NCI-H128 (cell line): Measurements from ENCODE around the gene TMX4.
"Not testable (repeated sequence)": the region's sequence is repeated elsewhere in the genome, so short reads cannot be mapped to it uniquely, and the experiment has no call there.

Experiments used
- DNase-seq: peaks from one replicate; lab custom pipeline; 2025; ENCODE audit not compliant: unreplicated experiment; lab: John Stamatoyannopoulos, UW

TMX4 gene

DNA sequence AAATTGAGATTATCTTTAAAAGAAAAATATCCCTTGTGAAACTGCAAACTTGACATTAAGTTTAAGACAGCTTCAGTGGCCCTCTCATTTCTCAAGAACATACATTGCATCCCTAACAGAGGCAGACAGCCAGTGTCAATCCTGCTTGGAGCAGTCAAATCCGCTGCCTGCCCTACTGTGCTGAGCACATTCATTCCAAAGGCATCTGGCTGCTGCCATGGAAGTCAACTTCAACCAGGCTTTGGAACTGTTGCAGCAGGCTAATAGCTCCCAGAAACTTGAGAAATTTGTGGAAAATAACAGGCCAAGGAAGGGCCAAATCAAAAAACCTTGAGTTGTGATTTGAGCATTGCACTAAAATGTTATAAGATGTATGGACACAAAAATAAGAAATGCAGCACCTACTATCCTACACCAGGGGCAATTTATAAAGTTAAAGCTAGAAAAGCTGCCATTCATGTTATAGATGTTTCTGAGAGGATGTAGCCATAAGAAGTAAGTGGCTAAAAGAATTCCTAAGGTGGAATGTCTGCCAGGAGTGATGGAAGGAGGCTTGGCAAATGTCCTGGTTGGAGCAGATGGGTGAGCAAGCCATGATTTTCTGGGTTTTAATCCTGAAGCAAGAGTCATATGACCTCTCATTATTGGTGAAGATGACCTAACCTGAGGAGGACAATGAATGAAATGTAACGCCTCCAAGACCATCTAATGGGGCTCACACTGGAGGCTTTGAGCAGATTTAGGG is 47.9 kb downstream of the TMX4 start:
- DNase-seq, result no peak

DNA sequence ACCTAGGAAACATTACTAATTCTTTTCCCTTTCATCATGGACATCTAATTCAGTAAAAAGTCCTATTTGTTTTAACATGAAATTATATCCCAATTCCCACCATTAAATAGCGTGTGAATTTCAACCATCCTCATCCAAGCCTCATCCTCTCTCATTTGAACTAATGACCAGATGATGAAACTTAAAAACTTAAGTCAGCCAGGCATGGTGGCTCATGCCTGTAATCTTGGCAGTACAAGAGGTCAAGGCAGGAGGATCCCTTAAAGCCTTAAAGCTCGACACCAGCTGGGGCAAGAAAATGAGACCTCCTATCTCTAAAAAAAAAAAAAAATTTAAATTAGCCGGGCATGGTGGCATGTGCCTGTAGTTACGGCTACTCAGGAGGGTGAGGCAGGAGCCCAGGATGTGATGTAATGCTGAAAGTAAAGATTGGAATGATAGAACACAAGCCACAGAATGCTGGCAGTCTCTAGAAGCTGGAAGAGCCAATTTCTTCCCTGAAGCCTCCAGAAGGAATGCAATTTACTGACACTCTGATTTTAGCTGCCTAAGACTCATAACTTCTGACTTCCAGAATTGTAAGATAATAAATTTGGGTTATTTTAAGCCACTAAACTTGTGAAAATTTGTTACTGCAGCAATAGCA is 52.2 kb downstream of the TMX4 start:
- DNase-seq, result no peak

DNA sequence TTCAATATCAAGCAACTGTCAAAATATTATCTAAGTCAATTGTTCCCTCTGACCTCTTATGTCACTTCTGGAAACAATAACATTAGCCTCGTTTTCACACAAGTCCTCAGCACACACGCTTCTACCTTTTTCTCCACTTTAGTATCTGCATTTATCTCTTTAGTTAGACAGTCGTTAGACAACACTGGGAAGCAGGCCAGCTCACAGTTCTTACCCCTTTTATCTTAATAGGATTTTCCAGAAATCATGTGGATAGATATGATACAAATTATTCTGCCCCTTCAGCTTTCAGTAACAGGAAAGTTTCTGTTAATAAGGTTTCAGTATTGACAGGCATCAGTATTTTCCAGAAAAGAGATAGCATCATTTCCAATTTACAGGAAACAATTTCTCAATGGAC is 53.4 kb downstream of the TMX4 start:
- DNase-seq, result no peak

DNA sequence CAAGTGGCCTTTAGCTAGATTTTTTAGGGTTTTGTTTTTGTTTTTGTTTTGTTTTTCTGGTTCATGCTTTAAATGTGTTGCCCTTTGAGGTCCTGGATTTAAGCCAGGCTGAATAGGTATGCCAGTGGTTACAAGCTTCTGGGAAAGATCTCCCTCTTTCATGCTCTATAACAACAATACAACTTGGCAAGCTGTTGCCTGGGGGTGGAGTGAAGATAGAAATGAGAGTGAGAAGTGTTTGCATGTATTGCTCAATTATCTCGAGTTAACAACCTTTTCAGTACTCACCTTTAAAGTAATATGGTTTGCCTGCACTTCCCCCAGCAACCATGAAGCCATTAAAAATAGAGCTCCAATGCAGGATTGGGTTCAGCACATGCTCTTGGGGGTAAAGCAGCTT is 60.1 kb downstream of the TMX4 start:
- DNase-seq, result no peak

DNA sequence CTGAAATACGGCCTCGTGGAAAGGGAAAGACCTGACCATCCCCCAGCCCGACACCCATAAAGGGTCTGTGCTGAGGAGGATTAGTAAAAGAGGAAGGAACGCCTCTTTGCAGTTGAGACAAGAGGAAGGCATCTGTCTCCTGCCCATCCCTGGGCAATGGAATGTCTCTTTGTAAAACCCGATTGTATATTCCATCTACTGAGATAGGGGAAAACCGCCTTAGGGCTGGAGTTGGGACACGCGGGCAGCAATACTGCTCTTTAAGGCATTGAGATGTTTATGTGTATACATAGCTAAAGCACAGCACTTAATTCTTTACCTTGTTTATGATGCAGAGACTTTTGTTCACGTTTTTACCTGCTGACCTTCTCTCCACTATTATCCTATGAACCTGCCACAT is 63.0 kb downstream of the TMX4 start:
- not testable (repeated sequence) for DNase-seq

DNA sequence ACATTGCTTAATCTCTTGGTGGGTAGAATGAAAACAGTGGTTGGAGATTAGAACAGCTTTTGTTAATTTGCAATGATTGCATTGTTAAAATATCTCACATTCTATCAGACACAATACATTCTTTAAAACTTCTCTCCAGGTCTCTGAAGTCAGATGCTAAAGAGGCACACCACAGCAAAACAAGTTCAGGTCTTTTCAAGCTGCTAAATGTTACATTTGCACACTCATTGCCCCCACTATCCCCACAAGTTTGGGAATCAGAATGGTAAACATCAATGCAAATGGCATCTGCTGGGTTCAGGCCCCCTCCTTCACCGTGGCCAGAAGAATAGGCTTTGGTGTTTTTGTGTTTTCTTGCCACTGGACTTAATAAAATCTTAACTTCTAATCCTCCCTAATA is 69.2 kb downstream of the TMX4 start:
- DNase-seq, result no peak

DNA sequence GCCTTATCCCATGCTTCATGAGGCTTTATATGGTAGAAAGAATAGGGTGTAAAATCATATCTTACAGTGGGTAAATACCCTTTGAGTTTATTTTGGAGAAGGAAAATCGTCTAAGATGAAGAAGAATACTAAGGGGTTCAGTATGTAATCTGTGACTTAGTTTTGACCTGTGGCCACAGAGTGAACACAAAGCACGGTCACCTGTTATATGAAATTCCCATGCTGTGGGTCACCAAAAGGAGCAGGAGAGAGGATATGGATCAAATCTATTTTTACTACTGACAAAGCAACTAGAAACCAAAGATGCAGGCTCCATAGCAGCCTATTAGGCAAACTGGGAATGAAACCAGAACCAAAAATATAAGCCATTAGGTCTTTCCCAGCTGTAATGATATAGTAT is 75.7 kb downstream of the TMX4 start:
- DNase-seq, result no peak

DNA sequence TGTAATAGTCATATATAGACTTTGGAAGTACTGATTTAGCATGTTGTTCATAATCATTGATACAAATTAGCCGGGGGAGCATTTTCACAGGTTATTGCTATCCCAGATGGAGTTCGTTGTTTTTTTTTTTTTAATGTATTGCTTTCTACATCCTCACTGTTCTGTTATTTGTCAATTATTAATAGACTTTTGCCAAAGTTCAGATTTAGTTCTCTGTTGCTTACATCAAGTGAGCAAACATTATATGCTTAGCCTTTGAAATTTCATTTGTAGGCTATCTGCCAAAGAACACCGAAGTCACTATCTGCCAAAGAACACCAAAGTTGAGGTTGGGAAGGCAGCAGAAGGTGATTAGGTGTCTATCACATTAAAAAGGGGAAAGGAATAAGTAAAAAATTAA is 79.2 kb downstream of the TMX4 start, which contains the start of gene HAO1:
Gene HAO1, minus strand, starts transcription at position 118 of the 400 bp plus-strand sequence. Its CDS starts 36 bp downstream, at position 82.
- no peak for DNase-seq

DNA sequence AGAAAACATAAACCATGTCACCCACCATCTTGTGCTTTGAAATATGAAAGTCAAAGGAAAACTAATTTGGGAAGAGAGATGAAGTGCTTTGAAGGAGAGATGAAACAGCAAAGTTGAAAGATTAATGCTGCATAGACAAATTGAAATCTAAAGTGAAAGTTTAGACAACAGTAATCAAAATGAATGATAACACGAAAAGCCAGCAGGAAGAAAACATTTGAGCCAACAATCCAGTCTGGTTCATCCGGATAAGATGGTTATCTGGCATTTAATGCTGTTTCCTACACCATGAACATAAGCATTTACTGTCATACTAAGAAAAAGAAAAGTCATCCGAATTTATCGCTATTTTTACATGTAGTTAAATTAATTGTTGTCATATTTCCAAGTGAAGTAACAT is 79.9 kb downstream of the TMX4 start:
- DNase-seq, result no peak

DNA sequence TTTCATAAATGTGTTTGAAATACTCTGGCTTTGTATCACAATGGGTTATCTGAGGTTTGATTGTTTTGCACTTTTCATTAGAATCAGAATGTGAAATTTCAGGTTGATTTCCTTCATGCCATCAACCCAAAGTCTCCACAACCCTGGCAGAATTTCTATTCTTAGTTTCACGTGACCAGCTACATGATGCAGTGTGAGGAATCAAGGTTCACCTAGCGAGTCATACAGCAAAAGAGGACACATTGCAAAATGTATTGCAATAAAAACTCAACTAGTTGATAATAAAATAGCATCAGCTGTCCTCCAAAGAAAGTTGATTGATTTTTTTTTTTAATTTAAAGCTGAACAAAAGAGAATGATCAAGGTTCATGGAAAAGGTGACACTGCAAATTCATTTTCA is 81.5 kb downstream of the TMX4 start:
- no peak for DNase-seq

DNA sequence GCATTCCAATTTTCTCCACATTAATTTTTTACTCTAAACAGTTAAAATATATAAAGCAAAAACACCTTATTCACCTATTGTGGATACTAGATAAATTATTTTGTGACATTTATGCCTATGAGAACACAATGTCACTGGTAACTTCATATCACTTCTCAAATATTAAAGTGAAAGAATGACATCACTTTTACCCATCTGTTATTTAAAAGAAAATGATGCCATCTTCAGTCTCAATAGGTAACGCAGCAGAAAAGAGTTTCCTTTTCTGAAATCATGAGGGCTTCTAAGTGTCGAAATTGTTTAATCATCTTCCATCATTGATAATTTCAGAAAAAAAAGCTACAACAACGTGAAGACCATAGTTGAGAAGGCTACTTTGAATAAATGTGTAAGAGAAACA is 82.2 kb downstream of the TMX4 start:
- no peak for DNase-seq

DNA sequence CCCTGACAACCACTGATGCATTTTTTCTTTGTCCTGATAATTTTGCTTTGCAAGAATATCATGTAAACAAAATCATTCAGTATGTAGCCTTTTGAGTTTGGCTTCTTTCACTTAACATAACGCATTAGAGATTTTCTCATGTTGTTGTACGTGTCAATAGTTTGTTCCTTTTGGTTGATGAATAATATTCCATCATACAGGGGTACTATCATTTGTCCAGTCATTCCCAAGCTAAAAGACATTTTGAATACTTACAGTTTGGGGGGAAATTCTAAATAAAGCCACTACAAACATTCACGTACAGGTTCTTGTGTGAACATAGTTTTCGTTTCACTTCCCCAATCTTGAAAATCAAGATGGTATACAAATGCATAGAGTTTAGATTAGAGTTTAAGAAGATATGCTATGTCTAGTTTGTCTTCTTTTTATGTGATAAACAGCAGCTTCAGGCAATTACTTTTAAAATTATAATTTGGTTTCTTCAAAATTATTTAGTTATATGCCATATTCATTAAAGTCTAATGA is 84.5 kb downstream of the TMX4 start:
- DNase-seq, result no peak

DNA sequence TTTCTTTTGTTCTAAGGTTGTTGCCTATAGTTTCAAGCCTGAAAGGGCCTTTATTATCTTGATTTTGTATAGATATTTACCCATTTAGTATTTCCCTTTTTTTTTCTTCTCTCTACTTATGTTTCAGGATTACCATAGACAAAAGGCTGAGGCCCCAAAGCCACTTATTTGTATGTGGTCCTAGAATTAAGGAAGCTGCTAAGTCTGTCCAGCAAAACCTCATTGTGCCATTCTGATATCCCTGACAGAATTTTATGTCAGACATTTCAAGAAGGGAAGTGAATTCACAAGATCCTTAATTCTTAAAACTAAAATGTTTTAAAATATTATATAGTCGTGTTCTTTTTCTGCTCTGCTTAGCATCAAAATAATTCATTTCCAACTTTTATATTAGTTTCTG is 86.2 kb downstream of the TMX4 start:
- no peak for DNase-seq

DNA sequence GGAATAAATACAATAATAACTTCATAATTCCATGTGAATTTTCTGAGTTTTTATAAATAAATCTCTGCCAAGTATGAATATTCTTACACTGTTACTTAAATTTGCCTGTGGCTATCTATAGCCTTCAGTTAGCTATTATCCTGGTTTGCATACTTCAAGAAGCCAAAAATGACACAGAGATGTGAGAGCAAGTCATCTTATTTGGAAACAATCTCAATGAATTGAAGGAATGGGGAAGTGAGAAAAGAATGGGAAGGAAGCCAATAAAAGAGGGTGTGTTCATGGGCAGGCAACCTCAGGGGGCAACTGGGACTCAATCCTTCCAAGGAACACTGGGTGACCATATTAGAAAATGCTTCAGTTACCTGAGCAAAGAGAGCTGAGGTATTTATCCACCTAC is 89.2 kb downstream of the TMX4 start:
- no peak for DNase-seq
